HEK293 (cell line): ENCODE data around the gene ARHGEF37.

Source experiments
- CTCF ChIA-PET: fragments of 350-600 bp; formaldehyde crosslinking; extraction: SDS; loops from one replicate; lab custom pipeline; 2021; ENCODE audit warnings: antibody characterized with exemption; lab: Yijun Ruan, JAX
- POLR2A ChIA-PET: fragments of 300-600 bp; formaldehyde crosslinking; extraction: SDS; loops from one replicate; lab custom pipeline; 2020; ENCODE audit warnings: antibody characterized with exemption, inconsistent platforms; lab: Yijun Ruan, JAX
- H3K27ac ChIP-seq: fragments of 200-500 bp; sonication (Bioruptor generic); 2 replicates; pipeline ENCODE4 v1.5.1; 2014; ENCODE audit warnings: low read depth, low read length, control low read depth, inconsistent platforms; ENCODE audit errors: extremely low read depth
- H3K36me3 ChIP-seq, 2 experiments: fragments of 200-500 bp in 1 of 2; sonication (Bioruptor generic) in 1 of 2; 1 replicate in 1 of 2; 2 replicates in 1 of 2; pipeline ENCODE4 v1.5.1; 2014 to 2017; ENCODE audit warnings: inconsistent platforms in 2 of 2, low read length in 2 of 2; ENCODE audit not compliant: control insufficient read depth in 2 of 2, insufficient read depth in 1 of 2
- H3K4me1 ChIP-seq: fragments of 200-500 bp; sonication (Bioruptor generic); 2 replicates; pipeline ENCODE4 v1.5.1; 2014; ENCODE audit warnings: mild to moderate bottlenecking, low read length, inconsistent platforms; ENCODE audit not compliant: control insufficient read depth, insufficient read depth
- H3K4me3 ChIP-seq: 2 replicates; pipeline ENCODE4 v1.5.1; 2011; ENCODE audit warnings: low read depth, mild to moderate bottlenecking, control low read depth, low read length, moderate library complexity
- H3K9me3 ChIP-seq: fragments of 200-500 bp; sonication (Bioruptor generic); 2 replicates; pipeline ENCODE4 v1.5.1; 2014; ENCODE audit warnings: low read depth, low read length, inconsistent platforms; ENCODE audit not compliant: control insufficient read depth, insufficient read depth
- KLF1 ChIP-seq: fragments of 450-650 bp; formaldehyde crosslinking; IDR thresholded peaks from 2 replicates; pipeline ENCODE4 v1.5.1; 2016; ENCODE audit warnings: missing biosample characterization, missing genetic modification characterization
- OVOL3 ChIP-seq: fragments of 450-650 bp; formaldehyde crosslinking; IDR thresholded peaks from 2 replicates; pipeline ENCODE4 v1.5.1; 2016; ENCODE audit warnings: missing biosample characterization, missing genetic modification characterization
- SP3 ChIP-seq: fragments of 450-650 bp; formaldehyde crosslinking; IDR thresholded peaks from 2 replicates; pipeline ENCODE4 v1.5.1; 2016; ENCODE audit warnings: missing biosample characterization, missing genetic modification characterization
- YY1 ChIP-seq: fragments of 450-650 bp; formaldehyde crosslinking; IDR thresholded peaks from 2 replicates; pipeline ENCODE4 v1.5.1; 2018; ENCODE audit warnings: missing biosample characterization, missing genetic modification characterization
- ZBTB8A ChIP-seq: fragments of 450-650 bp; formaldehyde crosslinking; IDR thresholded peaks from 2 replicates; pipeline ENCODE4 v1.5.1; 2016; ENCODE audit warnings: missing biosample characterization, missing genetic modification characterization
- ZFP3 ChIP-seq: fragments of 450-650 bp; formaldehyde crosslinking; IDR thresholded peaks from 2 replicates; pipeline ENCODE4 v1.5.1; 2016; ENCODE audit warnings: low read depth, missing biosample characterization, missing genetic modification characterization
- ZIC2 ChIP-seq: fragments of 450-650 bp; formaldehyde crosslinking; IDR thresholded peaks from 2 replicates; pipeline ENCODE4 v1.5.1; 2016; ENCODE audit warnings: missing biosample characterization, missing genetic modification characterization
- ZNF114 ChIP-seq: fragments of 450-650 bp; formaldehyde crosslinking; IDR thresholded peaks from 2 replicates; pipeline ENCODE4 v1.5.0; 2017; ENCODE audit warnings: missing biosample characterization, missing genetic modification characterization
- ZNF140 ChIP-seq: fragments of 450-650 bp; formaldehyde crosslinking; IDR thresholded peaks from 2 replicates; pipeline ENCODE4 v1.5.1; 2016; ENCODE audit warnings: missing biosample characterization, missing genetic modification characterization
- ZNF544 ChIP-seq: fragments of 450-650 bp; formaldehyde crosslinking; IDR thresholded peaks from 2 replicates; pipeline ENCODE4 v1.5.0; 2017; ENCODE audit warnings: missing biosample characterization, missing genetic modification characterization
- ZNF585B ChIP-seq: fragments of 450-650 bp; formaldehyde crosslinking; IDR thresholded peaks from 2 replicates; pipeline ENCODE4 v1.5.1; 2016; ENCODE audit warnings: missing biosample characterization, missing genetic modification characterization
- ZNF610 ChIP-seq: fragments of 450-650 bp; formaldehyde crosslinking; IDR thresholded peaks from 2 replicates; pipeline ENCODE4 v1.5.1; 2016; ENCODE audit warnings: missing biosample characterization, missing genetic modification characterization, borderline replicate concordance
- ZNF639 ChIP-seq: fragments of 450-650 bp; formaldehyde crosslinking; IDR thresholded peaks from 2 replicates; pipeline ENCODE4 v1.5.1; 2016; ENCODE audit warnings: missing biosample characterization, missing genetic modification characterization
- ZNF670 ChIP-seq: fragments of 450-650 bp; formaldehyde crosslinking; IDR thresholded peaks from 2 replicates; pipeline ENCODE4 v1.5.1; 2016; ENCODE audit warnings: missing biosample characterization, missing genetic modification characterization, low read depth
- ZNF747 ChIP-seq: fragments of 450-650 bp; formaldehyde crosslinking; IDR thresholded peaks from 2 replicates; pipeline ENCODE4 v1.5.1; 2016; ENCODE audit warnings: missing biosample characterization, missing genetic modification characterization
- ZNF837 ChIP-seq: fragments of 450-650 bp; formaldehyde crosslinking; IDR thresholded peaks from 2 replicates; pipeline ENCODE4 v1.5.1; 2016; ENCODE audit warnings: missing biosample characterization, missing genetic modification characterization
- ZSCAN5A ChIP-seq: fragments of 450-650 bp; formaldehyde crosslinking; IDR thresholded peaks from 2 replicates; pipeline ENCODE4 v1.5.1; 2016; ENCODE audit warnings: missing biosample characterization, missing genetic modification characterization
- TF ChIP-seq, protein P1 (sequence below): fragments of 450-650 bp; formaldehyde crosslinking; IDR thresholded peaks from 2 replicates; pipeline ENCODE4 v1.5.1; 2016; ENCODE audit warnings: missing biosample characterization, missing genetic modification characterization
- TF ChIP-seq, protein P2 (sequence below): fragments of 450-650 bp; formaldehyde crosslinking; IDR thresholded peaks from 2 replicates; pipeline ENCODE4 v1.5.1; 2016; ENCODE audit warnings: missing biosample characterization, missing genetic modification characterization, low read depth
- TF ChIP-seq, protein P3 (sequence below): fragments of 450-650 bp; formaldehyde crosslinking; IDR thresholded peaks from 2 replicates; pipeline ENCODE4 v1.5.0; 2017; ENCODE audit warnings: missing biosample characterization, missing genetic modification characterization, borderline replicate concordance
- TF ChIP-seq, protein P4 (sequence below): IDR thresholded peaks from 2 replicates; pipeline ENCODE4 v1.6.1; 2011; ENCODE audit warnings: mild to moderate bottlenecking, low read depth, low read length, borderline replicate concordance
- TF ChIP-seq, protein P5 (sequence below): fragments of 450-650 bp; formaldehyde crosslinking; IDR thresholded peaks from 2 replicates; pipeline ENCODE4 v1.5.1; 2016; ENCODE audit warnings: missing biosample characterization, missing genetic modification characterization

Gene ARHGEF37

GRCh38 chr5:149622466-149622865 is 41.2 kb downstream of the ARHGEF37 start (continued):
- TF ChIP-seq, protein P1, sequence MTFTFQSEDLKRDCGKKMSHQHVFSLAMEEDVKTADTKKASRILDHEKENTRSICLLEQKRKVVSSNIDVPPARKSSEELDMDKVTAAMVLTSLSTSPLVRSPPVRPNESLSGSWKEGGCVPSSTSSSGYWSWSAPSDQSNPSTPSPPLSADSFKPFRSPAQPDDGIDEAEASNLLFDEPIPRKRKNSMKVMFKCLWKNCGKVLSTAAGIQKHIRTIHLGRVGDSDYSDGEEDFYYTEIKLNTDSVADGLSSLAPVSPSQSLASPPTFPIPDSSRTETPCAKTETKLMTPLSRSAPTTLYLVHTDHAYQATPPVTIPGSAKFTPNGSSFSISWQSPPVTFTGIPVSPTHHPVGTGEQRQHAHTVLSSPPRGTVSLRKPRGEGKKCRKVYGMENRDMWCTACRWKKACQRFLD: no peak
- TF ChIP-seq SP3 (no peak), ZNF114 (tag by site-specific recombination) (no peak), ZNF140 (tag by site-specific recombination) (no peak), ZNF639 (tag by site-specific recombination) (no peak)

DNA sequence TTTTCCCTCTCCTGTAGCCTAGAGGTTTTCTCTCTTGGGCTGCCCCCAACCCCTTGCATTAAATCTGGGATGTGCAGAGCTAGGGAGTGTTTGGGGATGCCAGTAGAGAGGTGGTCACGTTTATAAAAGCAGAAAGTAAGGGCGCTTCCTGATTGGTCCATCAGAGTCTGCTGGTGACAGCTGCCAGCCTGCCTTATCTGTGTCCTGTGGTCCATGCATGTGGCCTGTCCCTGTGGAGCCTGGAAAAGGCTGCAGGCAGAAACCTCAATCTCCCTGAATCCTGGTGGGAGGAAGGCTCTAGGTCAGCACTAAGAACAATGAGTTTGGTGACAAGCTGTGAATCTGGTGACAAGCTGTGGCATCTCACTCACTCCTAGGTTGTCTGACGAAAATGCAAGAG is 42.2 kb downstream of the ARHGEF37 start:
- TF ChIP-seq, protein P2, sequence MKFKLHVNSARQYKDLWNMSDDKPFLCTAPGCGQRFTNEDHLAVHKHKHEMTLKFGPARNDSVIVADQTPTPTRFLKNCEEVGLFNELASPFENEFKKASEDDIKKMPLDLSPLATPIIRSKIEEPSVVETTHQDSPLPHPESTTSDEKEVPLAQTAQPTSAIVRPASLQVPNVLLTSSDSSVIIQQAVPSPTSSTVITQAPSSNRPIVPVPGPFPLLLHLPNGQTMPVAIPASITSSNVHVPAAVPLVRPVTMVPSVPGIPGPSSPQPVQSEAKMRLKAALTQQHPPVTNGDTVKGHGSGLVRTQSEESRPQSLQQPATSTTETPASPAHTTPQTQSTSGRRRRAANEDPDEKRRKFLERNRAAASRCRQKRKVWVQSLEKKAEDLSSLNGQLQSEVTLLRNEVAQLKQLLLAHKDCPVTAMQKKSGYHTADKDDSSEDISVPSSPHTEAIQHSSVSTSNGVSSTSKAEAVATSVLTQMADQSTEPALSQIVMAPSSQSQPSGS (tag by site-specific recombination): no peak
- TF ChIP-seq ZIC2 (tag by site-specific recombination): peak; percentile 68
- ChIA-PET POLR2A (no interaction called here), CTCF (interaction anchor here (0.6 to 2.6 kb wide), 8 partner anchors 10 to 229 kb away, joined by 3 to 10 read pairs (median 4); no protein-coding TSS in a partner anchor)
- no peaks in the 10 kb centered on the region for H3K4me1 ChIP-seq
- no peaks in the 10 kb centered on the region for H3K9me3 ChIP-seq
- no peaks in the 10 kb centered on the region for H3K36me3 ChIP-seq
- H3K4me3 ChIP-seq: no peak overlapping the region
- H3K27ac ChIP-seq: no peak overlapping the region

DNA sequence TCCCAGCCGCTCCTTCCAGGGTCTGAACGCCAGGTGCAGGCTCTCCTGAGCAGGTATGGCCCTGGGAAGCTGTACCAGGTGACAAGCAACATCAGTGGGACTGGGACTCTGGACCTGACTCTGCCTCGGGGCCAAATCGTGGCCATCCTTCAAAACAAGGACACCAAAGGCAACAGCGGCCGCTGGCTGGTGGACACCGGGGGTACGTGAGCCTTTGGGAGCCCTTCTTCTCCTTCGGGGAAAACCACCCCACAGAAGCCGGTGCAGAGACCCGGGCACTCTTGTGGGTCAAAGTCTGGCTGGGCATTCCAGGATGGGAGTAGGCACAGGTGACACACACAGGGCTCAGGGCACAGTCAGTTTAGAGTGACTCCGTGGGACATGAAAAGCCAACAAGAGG is 45.8 kb downstream of the ARHGEF37 start:
- Histone ChIP-seq H3K9me3 (no peaks in the 10 kb centered on the region), H3K36me3 (no peaks in the 10 kb centered on the region)
- CTCF ChIA-PET: no interaction called here
- no peak for TF ChIP-seq ZNF639 (tag by site-specific recombination)
- TF ChIP-seq ZFP3 (tag by site-specific recombination): no peak
- TF ChIP-seq ZNF837 (tag by site-specific recombination): no peak
- no peak for TF ChIP-seq ZBTB8A (tag by site-specific recombination)
- no peak for TF ChIP-seq ZNF610 (tag by site-specific recombination)
- no peak for TF ChIP-seq YY1
- TF ChIP-seq, protein P3, sequence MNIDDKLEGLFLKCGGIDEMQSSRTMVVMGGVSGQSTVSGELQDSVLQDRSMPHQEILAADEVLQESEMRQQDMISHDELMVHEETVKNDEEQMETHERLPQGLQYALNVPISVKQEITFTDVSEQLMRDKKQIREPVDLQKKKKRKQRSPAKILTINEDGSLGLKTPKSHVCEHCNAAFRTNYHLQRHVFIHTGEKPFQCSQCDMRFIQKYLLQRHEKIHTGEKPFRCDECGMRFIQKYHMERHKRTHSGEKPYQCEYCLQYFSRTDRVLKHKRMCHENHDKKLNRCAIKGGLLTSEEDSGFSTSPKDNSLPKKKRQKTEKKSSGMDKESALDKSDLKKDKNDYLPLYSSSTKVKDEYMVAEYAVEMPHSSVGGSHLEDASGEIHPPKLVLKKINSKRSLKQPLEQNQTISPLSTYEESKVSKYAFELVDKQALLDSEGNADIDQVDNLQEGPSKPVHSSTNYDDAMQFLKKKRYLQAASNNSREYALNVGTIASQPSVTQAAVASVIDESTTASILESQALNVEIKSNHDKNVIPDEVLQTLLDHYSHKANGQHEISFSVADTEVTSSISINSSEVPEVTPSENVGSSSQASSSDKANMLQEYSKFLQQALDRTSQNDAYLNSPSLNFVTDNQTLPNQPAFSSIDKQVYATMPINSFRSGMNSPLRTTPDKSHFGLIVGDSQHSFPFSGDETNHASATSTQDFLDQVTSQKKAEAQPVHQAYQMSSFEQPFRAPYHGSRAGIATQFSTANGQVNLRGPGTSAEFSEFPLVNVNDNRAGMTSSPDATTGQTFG: no peak
- TF ChIP-seq ZNF670 (tag by site-specific recombination): no peak
- TF ChIP-seq ZNF585B (tag by site-specific recombination): no peak
- TF ChIP-seq ZSCAN5A (tag by site-specific recombination): no peak
- no peak for TF ChIP-seq OVOL3 (tag by site-specific recombination)
- TF ChIP-seq, protein P4, sequence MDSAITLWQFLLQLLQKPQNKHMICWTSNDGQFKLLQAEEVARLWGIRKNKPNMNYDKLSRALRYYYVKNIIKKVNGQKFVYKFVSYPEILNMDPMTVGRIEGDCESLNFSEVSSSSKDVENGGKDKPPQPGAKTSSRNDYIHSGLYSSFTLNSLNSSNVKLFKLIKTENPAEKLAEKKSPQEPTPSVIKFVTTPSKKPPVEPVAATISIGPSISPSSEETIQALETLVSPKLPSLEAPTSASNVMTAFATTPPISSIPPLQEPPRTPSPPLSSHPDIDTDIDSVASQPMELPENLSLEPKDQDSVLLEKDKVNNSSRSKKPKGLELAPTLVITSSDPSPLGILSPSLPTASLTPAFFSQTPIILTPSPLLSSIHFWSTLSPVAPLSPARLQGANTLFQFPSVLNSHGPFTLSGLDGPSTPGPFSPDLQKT: no peak
- TF ChIP-seq ZNF747 (tag by site-specific recombination): no peak
- no peak for TF ChIP-seq KLF1 (tag by site-specific recombination)
- TF ChIP-seq, protein P5, sequence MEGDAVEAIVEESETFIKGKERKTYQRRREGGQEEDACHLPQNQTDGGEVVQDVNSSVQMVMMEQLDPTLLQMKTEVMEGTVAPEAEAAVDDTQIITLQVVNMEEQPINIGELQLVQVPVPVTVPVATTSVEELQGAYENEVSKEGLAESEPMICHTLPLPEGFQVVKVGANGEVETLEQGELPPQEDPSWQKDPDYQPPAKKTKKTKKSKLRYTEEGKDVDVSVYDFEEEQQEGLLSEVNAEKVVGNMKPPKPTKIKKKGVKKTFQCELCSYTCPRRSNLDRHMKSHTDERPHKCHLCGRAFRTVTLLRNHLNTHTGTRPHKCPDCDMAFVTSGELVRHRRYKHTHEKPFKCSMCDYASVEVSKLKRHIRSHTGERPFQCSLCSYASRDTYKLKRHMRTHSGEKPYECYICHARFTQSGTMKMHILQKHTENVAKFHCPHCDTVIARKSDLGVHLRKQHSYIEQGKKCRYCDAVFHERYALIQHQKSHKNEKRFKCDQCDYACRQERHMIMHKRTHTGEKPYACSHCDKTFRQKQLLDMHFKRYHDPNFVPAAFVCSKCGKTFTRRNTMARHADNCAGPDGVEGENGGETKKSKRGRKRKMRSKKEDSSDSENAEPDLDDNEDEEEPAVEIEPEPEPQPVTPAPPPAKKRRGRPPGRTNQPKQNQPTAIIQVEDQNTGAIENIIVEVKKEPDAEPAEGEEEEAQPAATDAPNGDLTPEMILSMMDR (tag by site-specific recombination): no peak
- no peak for TF ChIP-seq ZNF544 (tag by site-specific recombination)

More for the DNA sequence above, 45.8 kb downstream of the ARHGEF37 start:
- no peak overlapping the region for H3K27ac ChIP-seq
- POLR2A ChIA-PET: no interaction called here
- no peak overlapping the region for H3K4me3 ChIP-seq
- no peaks in the 10 kb centered on the region for H3K4me1 ChIP-seq
